GM12878 (cell line): ENCODE data around the gene CTCFL. TPM values are rescaled to one million over a fixed set of nuclear protein-coding genes. Genes with fewer than 3 reads are reported as not detected.

Experiments used
- ATAC-seq: fragments of 200-7000 bp; cut with Tn5 transposase; 3 replicates; pipeline ENCODE4 v1.9.1; 2020; ENCODE audit warnings: mild to moderate bottlenecking, moderate library complexity
- BruUV-seq: library from RNA; stranded (reverse); fragments of 400-500 nt; replicated peaks from 2 replicates; lab custom pipeline; 2021; lab: Mats Ljungman, UMichigan
- CTCF ChIA-PET: fragments of 300-600 bp; sonication (Branson Sonifier 250); formaldehyde crosslinking; extraction: SDS; loops from one replicate; lab custom pipeline; 2021; ENCODE audit warnings: inconsistent platforms; lab: Yijun Ruan, JAX
- POLR2A ChIA-PET: fragments of 350-600 bp; formaldehyde crosslinking; extraction: SDS; loops from one replicate; lab custom pipeline; 2021; ENCODE audit warnings: inconsistent platforms; lab: Charles Lee
- RAD21 ChIA-PET: fragments of 300-600 bp; sonication (Branson Sonifier 250); formaldehyde crosslinking; loops from one replicate; lab custom pipeline; 2023; ENCODE audit warnings: antibody characterized with exemption; ENCODE audit not compliant: unreplicated experiment; lab: Charles Lee
- SMC1A ChIA-PET: fragments of 300-600 bp; sonication (Branson Sonifier 250); formaldehyde crosslinking; loops from one replicate; lab custom pipeline; 2023; ENCODE audit not compliant: unreplicated experiment, uncharacterized antibody; lab: Charles Lee
- DNase-seq: peaks from one replicate; pipeline ENCODE4 v3.0.0-alpha.2; 2011; ENCODE audit warnings: low read depth, low spot score
- FAIRE-seq: peaks from 3 replicates; lab custom pipeline; 2011; peaks lifted over from hg19 to GRCh38; lab: Jason Lieb, UNC
- H2AFZ ChIP-seq: 2 replicates; pipeline ENCODE4 v1.6.0; 2011; ENCODE audit warnings: low read depth, low read length, control low read depth; ENCODE audit not compliant: control insufficient read depth
- H3K27ac ChIP-seq: 2 replicates; pipeline ENCODE4 v1.5.1; 2011; ENCODE audit warnings: control low read depth; ENCODE audit not compliant: control insufficient read depth, insufficient read depth
- H3K27me3 ChIP-seq, 2 experiments: replicated peaks in 1 of 2; 2 replicates each; pipeline versions ENCODE4 v1.6.0 to v1.6.1; 2011; ENCODE audit warnings: low read length in 1 of 2; ENCODE audit not compliant: control insufficient read depth in 2 of 2, insufficient read depth in 2 of 2
- H3K36me3 ChIP-seq, 2 experiments: 2 replicates each; pipeline ENCODE4 v1.5.1; 2011; ENCODE audit warnings: low read length in 1 of 2; ENCODE audit not compliant: control insufficient read depth in 2 of 2, insufficient read depth in 2 of 2
- H3K4me1 ChIP-seq: 2 replicates; pipeline ENCODE4 v1.6.1; 2011; ENCODE audit warnings: mild to moderate bottlenecking, low read length, moderate library complexity, mixed read lengths; ENCODE audit not compliant: control insufficient read depth, insufficient read depth
- H3K4me2 ChIP-seq: 2 replicates; pipeline ENCODE4 v1.6.0; 2011; ENCODE audit warnings: control low read depth; ENCODE audit not compliant: control insufficient read depth, insufficient read depth
- H3K4me3 ChIP-seq: fragments of 200-600 bp; sonication (generic); 2 replicates; pipeline ENCODE4 v1.5.1; 2016
- H3K79me2 ChIP-seq: 2 replicates; pipeline ENCODE4 v1.6.0; 2011; ENCODE audit warnings: low read length; ENCODE audit not compliant: control insufficient read depth, insufficient read depth
- H3K9ac ChIP-seq: 2 replicates; pipeline ENCODE4 v1.8.0; 2011; ENCODE audit warnings: low read length, control low read depth, mixed read lengths; ENCODE audit not compliant: control insufficient read depth, insufficient read depth
- H3K9me3 ChIP-seq: replicated peaks from 3 replicates; pipeline ENCODE4 v1.5.1; 2011; ENCODE audit warnings: mild to moderate bottlenecking, low read length; ENCODE audit not compliant: control insufficient read depth, insufficient read depth
- H4K20me1 ChIP-seq: 2 replicates; pipeline ENCODE4 v1.6.0; 2011; ENCODE audit not compliant: control insufficient read depth, insufficient read depth
- BACH1 ChIP-seq: fragments of 450-650 bp; IDR thresholded peaks from 2 replicates; pipeline ENCODE4 v1.6.1; 2017; ENCODE audit warnings: mild to moderate bottlenecking, borderline replicate concordance
- BCL3 ChIP-seq: IDR thresholded peaks from 2 replicates; pipeline ENCODE4 v1.6.1; 2011; ENCODE audit warnings: borderline replicate concordance, low read depth, mild to moderate bottlenecking, moderate library complexity, low read length; ENCODE audit not compliant: insufficient read depth, poor library complexity, severe bottlenecking
- CEBPB ChIP-seq, 2 experiments: fragments of 150-350 bp in 1 of 2; IDR thresholded peaks; 2 replicates each; pipeline ENCODE4 v1.6.1; 2012 to 2014; ENCODE audit warnings: low read depth in 2 of 2, low read length in 2 of 2, borderline replicate concordance in 1 of 2, inconsistent platforms in 1 of 2
- CHD4 ChIP-seq: fragments of 200-600 bp; sonication (generic); IDR thresholded peaks from 2 replicates; pipeline ENCODE4 v1.6.1; 2016; ENCODE audit warnings: mild to moderate bottlenecking
- EED ChIP-seq: sonication (generic); IDR thresholded peaks from 2 replicates; pipeline ENCODE4 v1.6.1; 2016; ENCODE audit warnings: antibody characterized with exemption, low read depth
- EZH2 ChIP-seq: IDR thresholded peaks from 2 replicates; pipeline ENCODE4 v1.6.1; 2012; ENCODE audit warnings: low read depth, mild to moderate bottlenecking, control low read depth, inconsistent platforms, low read length, borderline replicate concordance; ENCODE audit not compliant: control insufficient read depth
- HCFC1 ChIP-seq: fragments of 150-350 bp; IDR thresholded peaks from 2 replicates; pipeline ENCODE4 v1.6.1; 2014; ENCODE audit warnings: low read length
- JUNB ChIP-seq: IDR thresholded peaks from 2 replicates; pipeline ENCODE4 v1.6.1; 2016; ENCODE audit warnings: antibody characterized with exemption, mild to moderate bottlenecking
- KDM1A ChIP-seq: fragments of 200-600 bp; sonication (generic); IDR thresholded peaks from 2 replicates; pipeline ENCODE4 v1.6.1; 2016; ENCODE audit warnings: borderline replicate concordance
- MTA3 ChIP-seq: IDR thresholded peaks from 2 replicates; pipeline ENCODE4 v1.6.1; 2012; ENCODE audit warnings: low read length, inconsistent platforms, borderline replicate concordance
- POLR2AphosphoS5 ChIP-seq: IDR thresholded peaks from 2 replicates; pipeline ENCODE4 v1.6.1; 2011; ENCODE audit warnings: mild to moderate bottlenecking, low read length, inconsistent platforms
- SMAD5 ChIP-seq: IDR thresholded peaks from 2 replicates; pipeline ENCODE4 v1.6.1; 2016; ENCODE audit warnings: antibody characterized with exemption, low read depth
- STAT3 ChIP-seq: IDR thresholded peaks from 2 replicates; pipeline ENCODE4 v1.6.1; 2011; ENCODE audit warnings: low read depth, low read length, improper control_type of control experiment
- TAF1 ChIP-seq: IDR thresholded peaks from 2 replicates; pipeline ENCODE4 v1.6.1; 2011; ENCODE audit warnings: mild to moderate bottlenecking, low read depth, low read length, borderline replicate concordance
- YBX1 ChIP-seq: fragments of 450-650 bp; IDR thresholded peaks from 2 replicates; pipeline ENCODE4 v1.6.1; 2016; ENCODE audit warnings: antibody characterized with exemption
- ZNF24 ChIP-seq: fragments of 450-650 bp; IDR thresholded peaks from 2 replicates; pipeline ENCODE4 v1.6.1; 2017; ENCODE audit warnings: antibody characterized with exemption, mild to moderate bottlenecking
- WGBS: methylation state at CpG from one replicate; pipeline ENCODE4 v1.1.6; 2016; ENCODE audit warnings: low lambda C conversion rate; ENCODE audit not compliant: insufficient replicate concordance, insufficient coverage; ENCODE audit errors: missing lambda C conversion rate; 5-methylcytosine and 5-hydroxymethylcytosine counted together
- in situ Hi-C: fragments of 300-500 bp; cut with MboI; formaldehyde crosslinking; loops from 9 replicates; pipeline ENCODE4 v1.14.3; 2018; ENCODE audit warnings: mixed read lengths
- intact Hi-C: fragments of 100-400 bp; cut with micrococcal nuclease; formaldehyde crosslinking; loops from one replicate; pipeline ENCODE4 v1.14.2; 2022; ENCODE audit not compliant: unreplicated experiment
- polyA plus RNA-seq, 11 experiments: library from polyadenylated mRNA; depleted of rRNA in 4 of 11; unstranded in 6 of 11; stranded (reverse) in 5 of 11; fragments of >200 nt; fragmentation: Nextera tagmentation in 4 of 11; fragmentation: Illumina TruSeq in 1 of 11; extraction: Ambion mirVana in 4 of 11; extraction: Trizol in 1 of 11; gene quantifications; 1 replicate in 1 of 11; 2 replicates in 10 of 11; pipeline versions ENCODE4 v1.2.1 to v1.2.3, GENCODE V29; 2011 to 2016; ENCODE audit warnings: inconsistent platforms in 2 of 11, missing spikeins in 2 of 11, low read depth in 1 of 11
- total RNA-seq, 4 experiments: library from RNA; depleted of rRNA in 3 of 4; stranded (reverse); fragments of >200 nt in 3 of 4; fragmentation: Illumina TruSeq in 1 of 4; extraction: Trizol in 1 of 4; gene quantifications; 2 replicates each; pipeline versions ENCODE4 v1.2.1 to v1.2.3, GENCODE V29; 2013 to 2021
- TF ChIP-seq, protein P1 (sequence below), 3 experiments: IDR thresholded peaks in 2 of 3; conservative IDR thresholded peaks in 1 of 3; 2 replicates each; pipeline ENCODE4 v1.5.1; 2011; ENCODE audit warnings: low read depth in 3 of 3, low read length in 3 of 3, mild to moderate bottlenecking in 3 of 3, control low read depth in 2 of 3, moderate library complexity in 2 of 3, inconsistent platforms in 1 of 3, mixed read lengths in 1 of 3; ENCODE audit not compliant: control insufficient read depth in 2 of 3, insufficient read depth in 1 of 3; ENCODE audit errors: extremely low read depth in 1 of 3
- TF ChIP-seq, protein P2 (sequence below): fragments of 450-650 bp; IDR thresholded peaks from 2 replicates; pipeline ENCODE4 v1.6.1; 2017; ENCODE audit warnings: mild to moderate bottlenecking, moderate library complexity

CTCFL gene
- total and polyA plus RNA-seq, 10 of the 15 experiments (the other 5 are each of a cell fraction or from before 2014, with no cell fraction given) = 0.06 to 0.20 (median 0.11) TPM; not detected in 4

GRCh38 chr20:57482148-57482547 lies 42.8 kb downstream of the CTCFL start:
- H3K27me3 ChIP-seq = no peaks in the 10 kb centered on the region
- SMC1A ChIA-PET = interaction anchor here (0.7 to 3.9 kb wide), 9 partner anchors 10 to 100 kb away, joined by 3 to 49 read pairs (median 12); no protein-coding TSS in a partner anchor
- peak overlapping the region; percentile 69 for H2AFZ ChIP-seq
- H3K79me2 ChIP-seq = no peaks in the 10 kb centered on the region
- RAD21 ChIA-PET = interaction anchor here (0.9 to 4.0 kb wide), 11 partner anchors 9 to 138 kb away, joined by 3 to 52 read pairs (median 6); partner anchors contain the start of genes RBM38 and ZBP1
- ATAC-seq (peak; percentile 31), FAIRE-seq (no peak), DNase-seq (no peak)
- peaks cover 44% of the 10 kb centered on the region for H3K4me1 ChIP-seq
- POLR2A ChIA-PET = interaction anchor here (1.1 to 3.8 kb wide), 9 partner anchors 9 to 92 kb away, joined by 3 to 35 read pairs (median 8); partner anchors contain the start of gene RBM38
- H3K4me2 ChIP-seq = peak overlapping the region; percentile 55; the same call in 1 of the 2 replicates
- no TSS peak for BruUV-seq
- H3K4me3 ChIP-seq = no peak overlapping the region
- no peaks in the 10 kb centered on the region for H3K36me3 ChIP-seq
- 44% methylated on average over 10 of the region's 11 CpGs for WGBS
- H3K27ac ChIP-seq = peak overlapping the region; percentile 93
- CTCF ChIA-PET = interaction anchor here (0.6 to 3.5 kb wide), 8 partner anchors 9 to 172 kb away, joined by 3 to 12 read pairs (median 5); no protein-coding TSS in a partner anchor
- intact Hi-C loops = loop anchor here (2.0 kb wide), 2 partner anchors 49 to 93 kb away; no protein-coding TSS in a partner anchor
- in situ Hi-C loops = loop anchor here (5.0 kb wide), 1 partner anchor 80 kb away; no protein-coding TSS in a partner anchor
- no peaks in the 10 kb centered on the region for H4K20me1 ChIP-seq
- peaks cover 2% of the 10 kb centered on the region; the same call in 2 of the 3 replicates for H3K9me3 ChIP-seq
- H3K9ac ChIP-seq = peak overlapping the region; percentile 58
- no peak for TF ChIP-seq BCL3
- TF ChIP-seq EED = no peak
- TF ChIP-seq ZNF24 = no peak
- no peak for TF ChIP-seq SMAD5
- TF ChIP-seq, protein P1, sequence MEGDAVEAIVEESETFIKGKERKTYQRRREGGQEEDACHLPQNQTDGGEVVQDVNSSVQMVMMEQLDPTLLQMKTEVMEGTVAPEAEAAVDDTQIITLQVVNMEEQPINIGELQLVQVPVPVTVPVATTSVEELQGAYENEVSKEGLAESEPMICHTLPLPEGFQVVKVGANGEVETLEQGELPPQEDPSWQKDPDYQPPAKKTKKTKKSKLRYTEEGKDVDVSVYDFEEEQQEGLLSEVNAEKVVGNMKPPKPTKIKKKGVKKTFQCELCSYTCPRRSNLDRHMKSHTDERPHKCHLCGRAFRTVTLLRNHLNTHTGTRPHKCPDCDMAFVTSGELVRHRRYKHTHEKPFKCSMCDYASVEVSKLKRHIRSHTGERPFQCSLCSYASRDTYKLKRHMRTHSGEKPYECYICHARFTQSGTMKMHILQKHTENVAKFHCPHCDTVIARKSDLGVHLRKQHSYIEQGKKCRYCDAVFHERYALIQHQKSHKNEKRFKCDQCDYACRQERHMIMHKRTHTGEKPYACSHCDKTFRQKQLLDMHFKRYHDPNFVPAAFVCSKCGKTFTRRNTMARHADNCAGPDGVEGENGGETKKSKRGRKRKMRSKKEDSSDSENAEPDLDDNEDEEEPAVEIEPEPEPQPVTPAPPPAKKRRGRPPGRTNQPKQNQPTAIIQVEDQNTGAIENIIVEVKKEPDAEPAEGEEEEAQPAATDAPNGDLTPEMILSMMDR (IDR thresholded peaks at IDR 0.05 in 2 of 3, conservative IDR thresholded peaks at IDR 0.05 in 1 of 3; ENCODE audit: control insufficient read depth in 2 of 3, extremely low read depth in 1 of 3, insufficient read depth in 1 of 3, low read depth in 3 of 3, low read length in 3 of 3) = peak in 2 of 3 experiments; percentile 12 to 25; a peak in 2 of 6 replicates
- no peak for TF ChIP-seq MTA3
- TF ChIP-seq KDM1A = no peak
- TF ChIP-seq POLR2AphosphoS5 = no peak
- no peak for TF ChIP-seq CEBPB (IDR thresholded peaks at IDR 0.05; ENCODE audit: borderline replicate concordance in 1 of 2, low read depth in 2 of 2, low read length in 2 of 2)
- no peak for TF ChIP-seq JUNB
- TF ChIP-seq CHD4 = no peak
- TF ChIP-seq, protein P2, sequence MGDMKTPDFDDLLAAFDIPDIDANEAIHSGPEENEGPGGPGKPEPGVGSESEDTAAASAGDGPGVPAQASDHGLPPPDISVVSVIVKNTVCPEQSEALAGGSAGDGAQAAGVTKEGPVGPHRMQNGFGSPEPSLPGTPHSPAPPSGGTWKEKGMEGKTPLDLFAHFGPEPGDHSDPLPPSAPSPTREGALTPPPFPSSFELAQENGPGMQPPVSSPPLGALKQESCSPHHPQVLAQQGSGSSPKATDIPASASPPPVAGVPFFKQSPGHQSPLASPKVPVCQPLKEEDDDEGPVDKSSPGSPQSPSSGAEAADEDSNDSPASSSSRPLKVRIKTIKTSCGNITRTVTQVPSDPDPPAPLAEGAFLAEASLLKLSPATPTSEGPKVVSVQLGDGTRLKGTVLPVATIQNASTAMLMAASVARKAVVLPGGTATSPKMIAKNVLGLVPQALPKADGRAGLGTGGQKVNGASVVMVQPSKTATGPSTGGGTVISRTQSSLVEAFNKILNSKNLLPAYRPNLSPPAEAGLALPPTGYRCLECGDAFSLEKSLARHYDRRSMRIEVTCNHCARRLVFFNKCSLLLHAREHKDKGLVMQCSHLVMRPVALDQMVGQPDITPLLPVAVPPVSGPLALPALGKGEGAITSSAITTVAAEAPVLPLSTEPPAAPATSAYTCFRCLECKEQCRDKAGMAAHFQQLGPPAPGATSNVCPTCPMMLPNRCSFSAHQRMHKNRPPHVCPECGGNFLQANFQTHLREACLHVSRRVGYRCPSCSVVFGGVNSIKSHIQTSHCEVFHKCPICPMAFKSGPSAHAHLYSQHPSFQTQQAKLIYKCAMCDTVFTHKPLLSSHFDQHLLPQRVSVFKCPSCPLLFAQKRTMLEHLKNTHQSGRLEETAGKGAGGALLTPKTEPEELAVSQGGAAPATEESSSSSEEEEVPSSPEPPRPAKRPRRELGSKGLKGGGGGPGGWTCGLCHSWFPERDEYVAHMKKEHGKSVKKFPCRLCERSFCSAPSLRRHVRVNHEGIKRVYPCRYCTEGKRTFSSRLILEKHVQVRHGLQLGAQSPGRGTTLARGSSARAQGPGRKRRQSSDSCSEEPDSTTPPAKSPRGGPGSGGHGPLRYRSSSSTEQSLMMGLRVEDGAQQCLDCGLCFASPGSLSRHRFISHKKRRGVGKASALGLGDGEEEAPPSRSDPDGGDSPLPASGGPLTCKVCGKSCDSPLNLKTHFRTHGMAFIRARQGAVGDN = peak; percentile 65
- no peak for TF ChIP-seq STAT3
- no peak for TF ChIP-seq BACH1
- TF ChIP-seq TAF1 = no peak
- no peak for TF ChIP-seq HCFC1
- TF ChIP-seq YBX1 = no peak
- TF ChIP-seq EZH2 = no peak
